ENCODE measurements around the gene XAB2.

XAB2 gene

GRCh38 chr19:7632340-7633203 lies 3.2 kb upstream of the XAB2 start:
- no peak for DNase-seq

GRCh38 chr19:7631577-7631976 lies 2.2 kb upstream of the XAB2 start:
- no peak for DNase-seq

- DNase-seq, result no peak
These were observed 595 bp downstream of the XAB2 start for GRCh38 chr19:7628589-7629311.

- no peak for DNase-seq
These were observed 2.2 kb downstream of the XAB2 start for GRCh38 chr19:7627166-7627565.

- DNase-seq, result no peak
These were observed 3.5 kb downstream of the XAB2 start for GRCh38 chr19:7625763-7626372.

GRCh38 chr19:7624810-7625209 lies 4.5 kb downstream of the XAB2 start:
- DNase-seq, result no peak

GRCh38 chr19:7623725-7624603 lies 5.4 kb downstream of the XAB2 start:
- no peak for DNase-seq

- DNase-seq, result no peak
These were observed 6.2 kb downstream of the XAB2 start for GRCh38 chr19:7622933-7623685.

- no peak for DNase-seq
These were observed 8.6 kb downstream of the XAB2 start for GRCh38 chr19:7620442-7621412.

GRCh38 chr19:7619671-7620441 lies 9.5 kb downstream of the XAB2 start:
- DNase-seq, result no peak

GRCh38 chr19:7618771-7619510 lies 10.4 kb downstream of the XAB2 start:
- no peak for DNase-seq

- no peak for DNase-seq
These were observed 11.0 kb downstream of the XAB2 start for GRCh38 chr19:7618348-7618747.

GRCh38 chr19:7617735-7618134 lies 11.6 kb downstream of the XAB2 start:
- no peak for DNase-seq

GRCh38 chr19:7617172-7617571 lies 12.2 kb downstream of the XAB2 start:
- DNase-seq, result no peak

- no peak for DNase-seq
These were observed 14.2 kb downstream of the XAB2 start for GRCh38 chr19:7614859-7615741.

- no peak for DNase-seq
These were observed 16.8 kb downstream of the XAB2 start for GRCh38 chr19:7612282-7613274.

Measured in hippocampal formation (tissue), 2 donors.